ENCODE data around the gene CDC42BPB.

Gene CDC42BPB

DNA sequence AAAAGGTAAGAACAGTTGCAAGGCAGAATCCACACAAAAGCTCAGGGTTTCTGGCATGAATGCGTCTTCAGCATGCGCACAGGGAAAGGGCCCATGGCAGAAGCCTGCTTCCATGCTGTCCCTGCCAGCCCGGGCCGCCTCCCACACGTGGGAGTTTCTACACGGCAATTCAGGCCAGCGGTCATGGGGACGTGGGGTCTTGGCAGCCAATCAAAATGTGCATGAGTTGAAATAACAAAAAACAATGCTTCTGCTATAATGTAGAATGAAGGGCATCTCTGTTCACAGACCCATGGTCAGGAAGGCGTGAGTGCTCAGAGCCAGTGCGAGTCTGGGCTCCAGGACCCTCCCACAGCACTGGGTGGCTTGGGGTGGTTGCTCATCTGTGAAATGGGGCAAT, 106.3 kb downstream of the CDC42BPB start (continued):
- TF ChIP-seq, protein P1, sequence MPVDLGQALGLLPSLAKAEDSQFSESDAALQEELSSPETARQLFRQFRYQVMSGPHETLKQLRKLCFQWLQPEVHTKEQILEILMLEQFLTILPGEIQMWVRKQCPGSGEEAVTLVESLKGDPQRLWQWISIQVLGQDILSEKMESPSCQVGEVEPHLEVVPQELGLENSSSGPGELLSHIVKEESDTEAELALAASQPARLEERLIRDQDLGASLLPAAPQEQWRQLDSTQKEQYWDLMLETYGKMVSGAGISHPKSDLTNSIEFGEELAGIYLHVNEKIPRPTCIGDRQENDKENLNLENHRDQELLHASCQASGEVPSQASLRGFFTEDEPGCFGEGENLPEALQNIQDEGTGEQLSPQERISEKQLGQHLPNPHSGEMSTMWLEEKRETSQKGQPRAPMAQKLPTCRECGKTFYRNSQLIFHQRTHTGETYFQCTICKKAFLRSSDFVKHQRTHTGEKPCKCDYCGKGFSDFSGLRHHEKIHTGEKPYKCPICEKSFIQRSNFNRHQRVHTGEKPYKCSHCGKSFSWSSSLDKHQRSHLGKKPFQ (tag by site-specific recombination; IDR thresholded peaks at IDR 0.05), result no peak
- TF ChIP-seq ZNF433 (tag by site-specific recombination; IDR thresholded peaks at IDR 0.05; ENCODE audit: low read depth) (no peak), INSM2 (tag by site-specific recombination; IDR thresholded peaks at IDR 0.05) (no peak), ZNF362 (tag by site-specific recombination; IDR thresholded peaks at IDR 0.05) (no peak), ZNF776 (tag by site-specific recombination; IDR thresholded peaks at IDR 0.05; ENCODE audit: borderline replicate concordance) (no peak), ZFHX2 (tag by site-specific recombination; conservative IDR thresholded peaks at IDR 0.05) (no peak), ZFP41 (tag by site-specific recombination; IDR thresholded peaks at IDR 0.05; ENCODE audit: borderline replicate concordance) (no peak), BCL11B (tag by site-specific recombination; IDR thresholded peaks at IDR 0.05; ENCODE audit: low read depth) (no peak), GLIS2 (tag by site-specific recombination; IDR thresholded peaks at IDR 0.05) (no peak)

DNA sequence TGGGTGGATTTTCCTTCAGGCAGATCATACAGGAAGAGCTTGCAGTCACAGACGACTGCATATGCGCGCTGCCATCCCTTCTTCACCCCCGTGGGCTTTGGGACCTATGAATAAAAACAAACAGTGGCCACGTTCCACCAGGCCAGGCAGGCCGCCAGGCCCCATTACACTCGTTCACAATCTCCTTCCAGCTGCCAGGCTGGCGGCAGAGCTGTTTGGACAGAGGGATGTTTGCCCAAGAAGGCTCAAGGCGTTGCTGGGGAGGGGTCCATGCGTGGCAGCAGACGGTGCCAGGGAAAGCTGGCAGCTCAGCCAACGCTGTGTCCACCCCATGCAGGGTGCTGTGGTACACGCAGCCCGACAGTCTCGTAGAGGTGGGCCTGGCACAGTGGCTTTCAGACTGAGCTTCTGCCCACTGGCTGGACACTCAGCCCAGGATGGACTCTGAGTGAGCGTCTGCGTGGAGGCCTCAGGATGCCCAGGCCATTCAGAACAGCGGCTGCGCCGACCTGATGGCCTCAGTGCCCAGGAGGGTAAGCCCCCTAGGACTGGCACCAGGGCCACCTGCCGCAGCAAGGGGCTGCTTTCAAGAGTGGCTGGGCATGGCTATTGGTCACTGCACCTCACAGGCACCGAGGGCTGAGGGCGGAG, 107.4 kb downstream of the CDC42BPB start:
- no peak for TF ChIP-seq ZBTB49 (tag by site-specific recombination; IDR thresholded peaks at IDR 0.05; ENCODE audit: low read depth)
- Histone ChIP-seq H3K4me1 (ENCODE audit: control insufficient read depth, insufficient read depth, low read length) (no peaks in the 10 kb centered on the region), H3K36me3 (ENCODE audit: control insufficient read depth in 2 of 2, insufficient read depth in 1 of 2, low read length in 2 of 2) (peaks cover 7 to 87% of the 10 kb centered on the region in 2 experiments; a peak in 2 of 3 replicates), H3K4me3 (ENCODE audit: low read depth, low read length) (no peak overlapping the region), H3K9me3 (ENCODE audit: control insufficient read depth, insufficient read depth, low read depth, low read length) (no peaks in the 10 kb centered on the region), H3K27ac (ENCODE audit: extremely low read depth, low read depth, low read length) (no peak overlapping the region)
- ChIA-PET CTCF (no interaction called here), POLR2A (no interaction called here)

- no peaks in the 10 kb centered on the region for H3K9me3 ChIP-seq (ENCODE audit: control insufficient read depth, insufficient read depth, low read depth, low read length)
Measured at GRCh38 chr14:102949062-102949800, 108.1 kb downstream of the CDC42BPB start.

DNA sequence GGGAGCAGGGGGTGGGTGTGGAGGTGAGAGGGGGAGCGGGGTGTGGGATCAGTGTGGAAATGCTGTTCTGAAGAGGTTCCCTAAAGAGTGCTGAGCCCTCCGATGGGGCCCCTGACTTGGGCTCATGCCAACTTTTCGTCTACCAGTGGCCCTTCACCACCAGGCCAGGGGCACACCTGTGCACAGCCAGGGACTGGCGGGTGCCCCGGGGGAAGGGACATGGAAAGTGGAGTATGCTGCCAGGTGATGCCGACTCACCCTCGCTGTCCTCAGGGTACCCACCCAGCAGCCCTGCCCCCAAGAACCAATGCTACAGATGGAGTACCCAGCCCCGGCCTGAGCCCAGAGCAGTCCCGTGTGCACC, 108.7 kb downstream of the CDC42BPB start:
- Histone ChIP-seq H3K4me3 (ENCODE audit: low read depth, low read length) (no peak overlapping the region), H3K27ac (ENCODE audit: extremely low read depth, low read depth, low read length) (no peak overlapping the region), H3K36me3 (ENCODE audit: control insufficient read depth in 2 of 2, insufficient read depth in 1 of 2, low read length in 2 of 2) (peaks cover 7 to 87% of the 10 kb centered on the region in 2 experiments; a peak in 2 of 3 replicates), H3K4me1 (ENCODE audit: control insufficient read depth, insufficient read depth, low read length) (no peaks in the 10 kb centered on the region), H3K9me3 (ENCODE audit: control insufficient read depth, insufficient read depth, low read depth, low read length) (no peaks in the 10 kb centered on the region)
- CTCF ChIA-PET, result no interaction called here
- POLR2A ChIA-PET, result no interaction called here
- TF ChIP-seq ZNF24 (tag by site-specific recombination; IDR thresholded peaks at IDR 0.05), result no peak
- no peak for TF ChIP-seq ZNF837 (tag by site-specific recombination; IDR thresholded peaks at IDR 0.05)
- no peak for TF ChIP-seq ZNF624 (tag by site-specific recombination; IDR thresholded peaks at IDR 0.05)
- no peak for TF ChIP-seq ZNF629 (tag by site-specific recombination; IDR thresholded peaks at IDR 0.05)
- TF ChIP-seq ZNF121 (tag by site-specific recombination; IDR thresholded peaks at IDR 0.05), result no peak
- TF ChIP-seq SP3 (tag by site-specific recombination; IDR thresholded peaks at IDR 0.05), result no peak
- TF ChIP-seq ZNF600 (tag by site-specific recombination; IDR thresholded peaks at IDR 0.05), result no peak
- TF ChIP-seq, protein P2, sequence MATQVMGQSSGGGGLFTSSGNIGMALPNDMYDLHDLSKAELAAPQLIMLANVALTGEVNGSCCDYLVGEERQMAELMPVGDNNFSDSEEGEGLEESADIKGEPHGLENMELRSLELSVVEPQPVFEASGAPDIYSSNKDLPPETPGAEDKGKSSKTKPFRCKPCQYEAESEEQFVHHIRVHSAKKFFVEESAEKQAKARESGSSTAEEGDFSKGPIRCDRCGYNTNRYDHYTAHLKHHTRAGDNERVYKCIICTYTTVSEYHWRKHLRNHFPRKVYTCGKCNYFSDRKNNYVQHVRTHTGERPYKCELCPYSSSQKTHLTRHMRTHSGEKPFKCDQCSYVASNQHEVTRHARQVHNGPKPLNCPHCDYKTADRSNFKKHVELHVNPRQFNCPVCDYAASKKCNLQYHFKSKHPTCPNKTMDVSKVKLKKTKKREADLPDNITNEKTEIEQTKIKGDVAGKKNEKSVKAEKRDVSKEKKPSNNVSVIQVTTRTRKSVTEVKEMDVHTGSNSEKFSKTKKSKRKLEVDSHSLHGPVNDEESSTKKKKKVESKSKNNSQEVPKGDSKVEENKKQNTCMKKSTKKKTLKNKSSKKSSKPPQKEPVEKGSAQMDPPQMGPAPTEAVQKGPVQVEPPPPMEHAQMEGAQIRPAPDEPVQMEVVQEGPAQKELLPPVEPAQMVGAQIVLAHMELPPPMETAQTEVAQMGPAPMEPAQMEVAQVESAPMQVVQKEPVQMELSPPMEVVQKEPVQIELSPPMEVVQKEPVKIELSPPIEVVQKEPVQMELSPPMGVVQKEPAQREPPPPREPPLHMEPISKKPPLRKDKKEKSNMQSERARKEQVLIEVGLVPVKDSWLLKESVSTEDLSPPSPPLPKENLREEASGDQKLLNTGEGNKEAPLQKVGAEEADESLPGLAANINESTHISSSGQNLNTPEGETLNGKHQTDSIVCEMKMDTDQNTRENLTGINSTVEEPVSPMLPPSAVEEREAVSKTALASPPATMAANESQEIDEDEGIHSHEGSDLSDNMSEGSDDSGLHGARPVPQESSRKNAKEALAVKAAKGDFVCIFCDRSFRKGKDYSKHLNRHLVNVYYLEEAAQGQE (tag by site-specific recombination; IDR thresholded peaks at IDR 0.05), result no peak

More at GRCh38 chr14:102949062-102949800, 108.1 kb downstream of the CDC42BPB start:
- Histone ChIP-seq H3K4me1 (ENCODE audit: control insufficient read depth, insufficient read depth, low read length) (no peaks in the 10 kb centered on the region), H3K27ac (ENCODE audit: extremely low read depth, low read depth, low read length) (no peak overlapping the region), H3K36me3 (ENCODE audit: control insufficient read depth in 2 of 2, insufficient read depth in 1 of 2, low read length in 2 of 2) (peaks cover 7 to 87% of the 10 kb centered on the region in 2 experiments; a peak in 2 of 3 replicates), H3K4me3 (ENCODE audit: low read depth, low read length) (no peak overlapping the region)
- TF ChIP-seq ZNF311 (tag by site-specific recombination; IDR thresholded peaks at IDR 0.05; ENCODE audit: borderline replicate concordance) (no peak), ZNF248 (tag by site-specific recombination; IDR thresholded peaks at IDR 0.05) (no peak)
- ChIA-PET POLR2A (no interaction called here), CTCF (no interaction called here)
